GM06990 (cell line): ENCODE results near the gene MS4A15.

Experiments
- DNase-seq: peaks from one replicate; pipeline ENCODE4 v3.0.0-alpha.2; 2011; ENCODE audit not compliant: insufficient read length; ENCODE audit errors: extremely low read depth
- H3K27me3 ChIP-seq: replicated peaks from 2 replicates; pipeline ENCODE4 v1.6.0; 2011; ENCODE audit warnings: low read length; ENCODE audit not compliant: control insufficient read depth, insufficient read depth
- H3K36me3 ChIP-seq: 2 replicates; pipeline ENCODE4 v1.5.1; 2011; ENCODE audit warnings: low read length; ENCODE audit not compliant: control insufficient read depth, insufficient read depth
- H3K4me3 ChIP-seq: replicated peaks from 2 replicates; pipeline ENCODE4 v1.5.1; 2011; ENCODE audit warnings: low read depth, mild to moderate bottlenecking, control low read depth, low read length
- TF ChIP-seq, protein P1 (sequence below): IDR thresholded peaks from 2 replicates; pipeline ENCODE4 v1.5.1; 2011; ENCODE audit warnings: low read length, control low read depth, mild to moderate bottlenecking, inconsistent platforms; ENCODE audit not compliant: insufficient read depth, poor library complexity, severe bottlenecking

MS4A15 gene

DNA sequence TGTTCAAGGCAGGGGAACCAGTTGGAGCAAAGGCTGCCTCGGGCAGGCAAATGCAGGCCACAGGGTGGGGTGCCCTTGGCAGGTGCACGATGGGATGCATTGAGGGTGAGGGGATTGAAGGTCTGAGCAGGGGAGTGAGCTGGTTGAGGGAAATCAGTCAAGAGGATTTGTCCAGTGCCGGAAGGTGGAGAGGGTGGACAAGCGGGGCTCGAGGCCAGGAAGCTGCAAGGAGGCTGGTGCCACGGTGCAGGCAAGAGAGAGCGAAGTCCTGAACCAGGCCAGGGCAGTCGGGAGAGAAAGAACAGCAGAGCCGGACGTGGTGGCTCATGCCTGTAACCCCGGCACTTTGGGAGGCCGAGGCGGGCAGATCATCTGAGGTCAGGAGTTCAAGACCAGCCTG is 18.1 kb downstream of the MS4A15 start:
- no peaks in the 10 kb centered on the region for H3K27me3 ChIP-seq
- DNase-seq: no peak
- TF ChIP-seq, protein P1, sequence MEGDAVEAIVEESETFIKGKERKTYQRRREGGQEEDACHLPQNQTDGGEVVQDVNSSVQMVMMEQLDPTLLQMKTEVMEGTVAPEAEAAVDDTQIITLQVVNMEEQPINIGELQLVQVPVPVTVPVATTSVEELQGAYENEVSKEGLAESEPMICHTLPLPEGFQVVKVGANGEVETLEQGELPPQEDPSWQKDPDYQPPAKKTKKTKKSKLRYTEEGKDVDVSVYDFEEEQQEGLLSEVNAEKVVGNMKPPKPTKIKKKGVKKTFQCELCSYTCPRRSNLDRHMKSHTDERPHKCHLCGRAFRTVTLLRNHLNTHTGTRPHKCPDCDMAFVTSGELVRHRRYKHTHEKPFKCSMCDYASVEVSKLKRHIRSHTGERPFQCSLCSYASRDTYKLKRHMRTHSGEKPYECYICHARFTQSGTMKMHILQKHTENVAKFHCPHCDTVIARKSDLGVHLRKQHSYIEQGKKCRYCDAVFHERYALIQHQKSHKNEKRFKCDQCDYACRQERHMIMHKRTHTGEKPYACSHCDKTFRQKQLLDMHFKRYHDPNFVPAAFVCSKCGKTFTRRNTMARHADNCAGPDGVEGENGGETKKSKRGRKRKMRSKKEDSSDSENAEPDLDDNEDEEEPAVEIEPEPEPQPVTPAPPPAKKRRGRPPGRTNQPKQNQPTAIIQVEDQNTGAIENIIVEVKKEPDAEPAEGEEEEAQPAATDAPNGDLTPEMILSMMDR: no peak
- no peak overlapping the region for H3K4me3 ChIP-seq
- no peaks in the 10 kb centered on the region for H3K36me3 ChIP-seq

DNA sequence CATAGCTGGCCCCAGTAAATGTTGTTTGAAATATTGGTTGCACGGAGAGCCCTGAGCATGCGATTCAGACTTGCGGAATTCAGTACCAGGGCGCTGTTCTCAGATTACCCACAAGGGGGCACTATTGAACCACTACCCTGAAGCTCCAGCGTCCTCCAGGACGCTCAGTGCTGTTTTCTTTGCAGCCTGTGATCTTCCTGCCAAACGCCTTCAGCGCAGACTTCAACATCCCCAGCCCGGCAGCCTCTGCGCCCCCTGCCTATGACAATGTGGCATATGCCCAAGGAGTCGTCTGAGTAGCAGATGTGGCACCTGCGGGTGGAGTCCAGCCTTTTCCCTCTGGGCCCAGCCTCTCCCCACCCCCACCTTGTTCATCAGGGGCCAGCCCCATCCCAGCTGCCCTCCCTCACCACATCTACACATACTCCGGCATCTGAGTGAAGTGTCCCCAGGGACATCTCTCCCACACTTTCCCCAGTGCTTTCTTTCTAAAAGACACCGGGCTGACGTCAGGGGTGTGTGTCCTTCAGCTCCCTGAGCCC is 18.8 kb downstream of the MS4A15 start:
- DNase-seq: peak; percentile 71
- Histone ChIP-seq H3K36me3 (no peaks in the 10 kb centered on the region), H3K4me3 (no peak overlapping the region), H3K27me3 (no peaks in the 10 kb centered on the region)
- TF ChIP-seq, protein P1: peak; percentile 91

DNA sequence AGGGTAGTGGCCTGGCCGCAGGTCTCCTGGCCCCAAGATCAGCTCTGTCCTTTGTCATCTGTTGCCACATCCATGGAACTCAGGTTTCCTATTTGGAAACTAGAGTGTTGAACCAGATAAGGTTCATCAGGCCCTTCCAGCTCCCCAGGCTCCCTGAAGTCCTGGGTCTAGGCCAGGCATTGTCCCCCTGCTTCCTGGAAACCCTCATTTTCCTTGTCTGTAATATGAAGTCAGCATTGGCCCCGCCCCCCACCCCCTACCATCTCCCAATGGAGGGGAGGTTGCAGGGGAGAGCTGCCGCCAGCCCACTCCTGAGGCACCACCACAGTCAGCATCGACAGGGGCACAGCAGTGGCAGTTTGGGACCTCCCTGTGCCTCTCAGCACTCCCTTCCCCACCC is 19.5 kb downstream of the MS4A15 start:
- Histone ChIP-seq H3K27me3 (no peaks in the 10 kb centered on the region), H3K36me3 (no peaks in the 10 kb centered on the region), H3K4me3 (no peak overlapping the region)
- no peak for DNase-seq
- TF ChIP-seq, protein P1: no peak

DNA sequence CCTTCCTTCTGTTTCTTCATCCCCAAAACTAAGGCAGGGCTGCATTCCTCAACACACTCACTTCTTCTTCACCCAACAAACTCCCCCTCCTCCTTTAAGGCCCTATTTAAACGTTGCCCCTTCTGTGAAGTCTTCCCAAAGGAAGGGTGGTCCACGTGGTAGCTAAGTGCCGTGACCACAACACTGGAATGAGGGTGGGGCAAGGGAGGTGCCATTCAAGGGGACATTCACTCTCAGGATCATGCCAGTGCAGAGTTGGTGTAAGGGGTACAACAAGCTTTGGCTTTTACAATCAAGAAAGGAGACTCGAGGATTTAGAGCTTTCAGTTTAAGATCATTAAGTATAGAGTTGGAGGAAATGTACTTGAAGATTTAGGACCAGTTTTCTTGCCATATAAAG is 20.4 kb downstream of the MS4A15 start:
- no peaks in the 10 kb centered on the region for H3K36me3 ChIP-seq
- TF ChIP-seq, protein P1: no peak
- H3K4me3 ChIP-seq: no peak overlapping the region
- no peak for DNase-seq
- no peaks in the 10 kb centered on the region for H3K27me3 ChIP-seq

DNA sequence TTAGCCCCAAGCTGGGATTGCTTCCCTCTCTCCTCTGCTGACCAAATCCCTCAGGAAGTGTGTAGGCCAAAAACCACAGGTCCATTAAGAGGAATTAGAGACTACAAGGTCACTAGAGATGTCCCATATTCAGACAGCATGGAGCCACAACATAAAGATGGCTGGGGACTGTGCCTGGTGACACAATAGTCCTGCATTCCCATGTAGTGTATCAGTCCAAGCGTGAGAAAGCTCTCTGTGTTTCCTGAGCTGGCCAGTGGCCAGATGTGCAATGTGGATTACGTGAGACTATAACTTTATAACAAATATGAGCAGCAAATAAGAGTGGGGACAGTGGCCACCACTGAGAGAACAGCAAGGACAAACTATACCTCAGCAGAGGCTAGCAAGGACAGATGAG is 20.9 kb downstream of the MS4A15 start:
- TF ChIP-seq, protein P1: no peak
- no peaks in the 10 kb centered on the region for H3K27me3 ChIP-seq
- H3K4me3 ChIP-seq: no peak overlapping the region
- H3K36me3 ChIP-seq: no peaks in the 10 kb centered on the region
- DNase-seq: no peak

DNA sequence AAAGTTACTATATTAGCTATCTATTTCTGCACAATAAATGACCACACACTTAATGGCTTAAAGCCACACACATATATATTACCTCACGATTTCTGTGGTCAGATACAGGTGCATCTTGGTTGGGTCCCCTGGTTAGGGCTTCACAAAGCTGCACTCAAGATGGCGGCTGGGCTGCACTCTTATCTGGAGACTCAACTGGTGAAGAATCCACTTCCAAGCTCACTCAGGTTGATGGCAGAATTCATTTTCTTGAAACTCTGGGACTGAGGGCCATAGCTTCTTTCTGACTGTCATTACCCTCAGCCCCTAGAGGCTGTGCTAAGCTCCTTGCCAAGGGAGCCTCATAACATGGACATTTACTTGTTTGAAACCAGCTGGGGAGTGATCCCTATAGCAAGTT is 23.4 kb downstream of the MS4A15 start:
- DNase-seq: no peak
- TF ChIP-seq, protein P1: no peak
- H3K4me3 ChIP-seq: no peak overlapping the region

More for the DNA sequence above, 23.4 kb downstream of the MS4A15 start:
- H3K27me3 ChIP-seq: no peaks in the 10 kb centered on the region
- no peaks in the 10 kb centered on the region for H3K36me3 ChIP-seq
